IMR-90 (cell line): ENCODE data around the gene NUB1. TPM values are rescaled to one million over a fixed set of nuclear protein-coding genes. Genes with fewer than 3 reads are reported as not detected.

Experiments used
- ATAC-seq: fragments of 200-7000 bp; cut with Tn5 transposase; 2 replicates; pipeline ENCODE4 v1.9.1; 2020; ENCODE audit warnings: low read depth, mild to moderate bottlenecking, moderate library complexity
- BruUV-seq: library from RNA; stranded (reverse); fragments of 400-500 nt; replicated peaks from 2 replicates; lab custom pipeline; 2021; lab: Mats Ljungman, UMichigan
- CTCF ChIA-PET: fragments of 300-600 bp; formaldehyde crosslinking; extraction: SDS; loops from one replicate; lab custom pipeline; 2021; ENCODE audit warnings: antibody characterized with exemption; lab: Yijun Ruan, JAX
- POLR2A ChIA-PET: fragments of 300-600 bp; sonication (Branson Sonifier 250); formaldehyde crosslinking; loops from one replicate; lab custom pipeline; 2022; ENCODE audit warnings: antibody characterized with exemption; ENCODE audit not compliant: unreplicated experiment; lab: Charles Lee
- DNase-seq: peaks from one replicate; pipeline ENCODE4 v3.0.0; 2013
- H2AFZ ChIP-seq: replicated peaks from 2 replicates; pipeline ENCODE3; 2013; ENCODE audit warnings: low read length, mild to moderate bottlenecking; ENCODE audit not compliant: poor library complexity
- H2AK5ac ChIP-seq: 2 replicates; pipeline ENCODE4 v1.6.1; 2013; ENCODE audit warnings: low read depth, low read length, inconsistent platforms
- H2AK9ac ChIP-seq: replicated peaks from 2 replicates; pipeline ENCODE3; 2013; ENCODE audit warnings: mild to moderate bottlenecking, low read depth, low read length, moderate library complexity; ENCODE audit not compliant: poor library complexity
- H2BK120ac ChIP-seq: 2 replicates; pipeline ENCODE4 v1.6.1; 2013; ENCODE audit warnings: low read depth, low read length, inconsistent platforms
- H2BK15ac ChIP-seq: 3 replicates; pipeline ENCODE4 v1.6.1; 2013; ENCODE audit warnings: low read depth, low read length, inconsistent platforms
- H2BK20ac ChIP-seq: 2 replicates; pipeline ENCODE4 v1.6.1; 2013; ENCODE audit warnings: low read depth, mild to moderate bottlenecking, inconsistent platforms, low read length, moderate library complexity
- H2BK5ac ChIP-seq: 2 replicates; pipeline ENCODE4 v1.6.1; 2013; ENCODE audit warnings: mild to moderate bottlenecking, low read depth, low read length, inconsistent platforms; ENCODE audit not compliant: poor library complexity, severe bottlenecking
- H3K14ac ChIP-seq: replicated peaks from 2 replicates; pipeline ENCODE4 v1.6.1; 2013; ENCODE audit warnings: low read depth, low read length, inconsistent platforms
- H3K18ac ChIP-seq: 2 replicates; pipeline ENCODE4 v1.6.1; 2013; ENCODE audit warnings: low read depth, low read length, control low read depth
- H3K23ac ChIP-seq: 2 replicates; pipeline ENCODE4 v1.6.1; 2013; ENCODE audit warnings: low read depth, low read length, inconsistent platforms
- H3K27ac ChIP-seq: 2 replicates; pipeline ENCODE4 v1.5.1; 2013; ENCODE audit warnings: mild to moderate bottlenecking, control low read depth, low read length; ENCODE audit not compliant: insufficient read depth
- H3K27me3 ChIP-seq: 2 replicates; pipeline ENCODE4 v1.6.1; 2013; ENCODE audit warnings: low read length; ENCODE audit not compliant: control insufficient read depth, insufficient read depth
- H3K36me3 ChIP-seq: 2 replicates; pipeline ENCODE4 v1.6.1; 2013; ENCODE audit warnings: low read length, mixed read lengths; ENCODE audit not compliant: control insufficient read depth, insufficient read depth
- H3K4ac ChIP-seq: 2 replicates; pipeline ENCODE4 v1.6.1; 2013; ENCODE audit warnings: low read depth, low read length, inconsistent platforms
- H3K4me1 ChIP-seq: 2 replicates; pipeline ENCODE4 v1.6.1; 2013; ENCODE audit warnings: low read length, mixed read lengths; ENCODE audit not compliant: control insufficient read depth, insufficient read depth
- H3K4me2 ChIP-seq: 2 replicates; pipeline ENCODE4 v1.6.1; 2013; ENCODE audit warnings: low read depth, mild to moderate bottlenecking, control low read depth, low read length, moderate library complexity
- H3K4me3 ChIP-seq: 2 replicates; pipeline ENCODE4 v1.5.1; 2013; ENCODE audit warnings: low read depth, mild to moderate bottlenecking, control low read depth, low read length, moderate library complexity; ENCODE audit not compliant: insufficient read depth
- H3K56ac ChIP-seq: 2 replicates; pipeline ENCODE4 v1.6.1; 2013; ENCODE audit warnings: low read length, inconsistent platforms; ENCODE audit not compliant: insufficient read depth; ENCODE audit errors: extremely low read depth
- H3K79me1 ChIP-seq, 2 experiments: 2 replicates each; pipeline ENCODE4 v1.6.1; 2013; ENCODE audit warnings: low read length in 2 of 2, inconsistent platforms in 1 of 2, low read depth in 1 of 2
- H3K9ac ChIP-seq: 2 replicates; pipeline ENCODE4 v1.6.1; 2013; ENCODE audit warnings: low read depth, low read length, control low read depth
- H3K9me1 ChIP-seq: 2 replicates; pipeline ENCODE4 v1.6.1; 2013; ENCODE audit warnings: low read length, inconsistent platforms; ENCODE audit not compliant: insufficient read depth
- H3K9me3 ChIP-seq: 2 replicates; pipeline ENCODE4 v1.6.1; 2013; ENCODE audit warnings: low read length; ENCODE audit not compliant: control insufficient read depth, insufficient read depth
- H4K20me1 ChIP-seq: 2 replicates; pipeline ENCODE4 v1.6.1; 2013; ENCODE audit warnings: low read length, inconsistent platforms; ENCODE audit not compliant: insufficient read depth
- H4K5ac ChIP-seq: 2 replicates; pipeline ENCODE4 v1.6.1; 2013; ENCODE audit warnings: mild to moderate bottlenecking, low read depth, low read length, control low read depth
- H4K8ac ChIP-seq, 2 experiments: 2 replicates each; pipeline ENCODE4 v1.6.1; 2013; ENCODE audit warnings: low read depth in 2 of 2, low read length in 2 of 2, control low read depth in 1 of 2, inconsistent platforms in 1 of 2
- H4K91ac ChIP-seq: 2 replicates; pipeline ENCODE4 v1.6.1; 2013; ENCODE audit warnings: low read depth, low read length, inconsistent platforms; ENCODE audit not compliant: insufficient read depth
- CEBPB ChIP-seq: IDR thresholded peaks from 2 replicates; pipeline ENCODE4 v1.6.1; 2012; ENCODE audit warnings: low read depth, low read length, improper control_type of control experiment
- CHD1 ChIP-seq: IDR thresholded peaks from 2 replicates; pipeline ENCODE4 v1.6.1; 2012; ENCODE audit warnings: low read depth, low read length, improper control_type of control experiment
- CTCF ChIP-seq: conservative IDR thresholded peaks from 2 replicates; pipeline ENCODE4 v1.5.1; 2012; ENCODE audit warnings: mild to moderate bottlenecking, low read depth, low read length, improper control_type of control experiment
- ELK1 ChIP-seq: fragments of 150-350 bp; IDR thresholded peaks from 2 replicates; pipeline ENCODE4 v1.6.1; 2016; ENCODE audit warnings: low read depth, mild to moderate bottlenecking, low read length, moderate library complexity, borderline replicate concordance
- FOS ChIP-seq: fragments of 150-350 bp; IDR thresholded peaks from 2 replicates; pipeline ENCODE4 v1.6.1; 2016; ENCODE audit warnings: low read depth, low read length
- MAZ ChIP-seq: IDR thresholded peaks from 2 replicates; pipeline ENCODE4 v1.6.1; 2012; ENCODE audit warnings: low read depth, mild to moderate bottlenecking, low read length, improper control_type of control experiment, moderate library complexity, borderline replicate concordance
- NFE2L2 ChIP-seq: fragments of 150-350 bp; IDR thresholded peaks from 2 replicates; pipeline ENCODE4 v1.6.1; 2016; ENCODE audit warnings: low read depth, mild to moderate bottlenecking, low read length
- POLR2A ChIP-seq: IDR thresholded peaks from 2 replicates; pipeline ENCODE4 v1.6.1; 2012; ENCODE audit warnings: mild to moderate bottlenecking, low read depth, low read length
- RAD21 ChIP-seq: IDR thresholded peaks from 2 replicates; pipeline ENCODE4 v1.6.1; 2012; ENCODE audit warnings: low read length, improper control_type of control experiment
- RCOR1 ChIP-seq: IDR thresholded peaks from 2 replicates; pipeline ENCODE4 v1.6.1; 2012; ENCODE audit warnings: mild to moderate bottlenecking, low read length, improper control_type of control experiment; ENCODE audit not compliant: insufficient replicate concordance
- RFX5 ChIP-seq: IDR thresholded peaks from 2 replicates; pipeline ENCODE4 v1.8.0; 2012; ENCODE audit warnings: low read depth, mild to moderate bottlenecking, low read length, moderate library complexity
- SMC3 ChIP-seq: fragments of 150-350 bp; IDR thresholded peaks from 2 replicates; pipeline ENCODE4 v1.6.1; 2016; ENCODE audit warnings: low read depth, mild to moderate bottlenecking, antibody characterized with exemption, low read length, moderate library complexity
- WGBS, 2 experiments: methylation state at CpG; one replicate each; pipeline versions ENCODE4 v1.1.5 to v1.1.7; 2013; ENCODE audit warnings: missing lambda C conversion rate in 2 of 2; ENCODE audit not compliant: insufficient read length in 1 of 2; ENCODE audit errors: extremely low coverage in 2 of 2; 5-methylcytosine and 5-hydroxymethylcytosine counted together
- dilution Hi-C: fragments of 300-500 bp; cut with HindIII; formaldehyde crosslinking; loops from one replicate; pipeline ENCODE4 v1.14.3; 2018; ENCODE audit warnings: low sequenced_read_pairs; ENCODE audit not compliant: unreplicated experiment
- in situ Hi-C: fragments of 300-500 bp; cut with MboI; formaldehyde crosslinking; loops from 3 replicates; pipeline ENCODE4 v1.14.3; 2019; ENCODE audit warnings: low sequenced_read_pairs, inconsistent platforms, mixed read lengths
- intact Hi-C: fragments of 100-400 bp; cut with micrococcal nuclease; formaldehyde crosslinking; loops from 2 replicates; pipeline ENCODE4 v1.10.0; 2022
- polyA plus RNA-seq, 3 experiments: library from polyadenylated mRNA; depleted of rRNA; stranded (reverse); fragments of >200 nt; gene quantifications; 2 replicates each; pipeline ENCODE4 v1.2.3, GENCODE V29; 2012; ENCODE audit warnings: low replicate concordance in 1 of 3
- total RNA-seq: library from RNA; depleted of rRNA; stranded (reverse); fragments of >200 nt; gene quantifications from 2 replicates; pipeline ENCODE4 v1.2.3, GENCODE V29; 2012

The NUB1 gene
- total and polyA plus RNA-seq, 2 of the 4 experiments (the other 2 are of a cell fraction): 20.1 to 29.7 TPM

- Histone ChIP-seq H2AK9ac (no peak overlapping the region), H3K4me3 (no peak overlapping the region), H3K56ac (no peak overlapping the region), H3K4me2 (no peak overlapping the region), H4K5ac (no peak overlapping the region), H3K9ac (no peak overlapping the region), H2BK15ac (no peak overlapping the region), H2BK20ac (no peak overlapping the region), H2BK120ac (no peak overlapping the region), H2AK5ac (no peak overlapping the region), H4K8ac (no peak overlapping the region), H3K36me3 (no peaks in the 10 kb centered on the region), H2BK5ac (no peak overlapping the region), H3K14ac (no peak overlapping the region), H3K18ac (no peak overlapping the region), H2AFZ (no peak overlapping the region), H3K23ac (no peak overlapping the region), H3K9me1 (no peaks in the 10 kb centered on the region), H3K27me3 (peaks cover 18% of the 10 kb centered on the region), H4K91ac (no peak overlapping the region), H3K9me3 (peaks cover 22% of the 10 kb centered on the region), H3K4ac (no peak overlapping the region), H4K20me1 (no peaks in the 10 kb centered on the region), H3K27ac (no peak overlapping the region), H3K4me1 (no peaks in the 10 kb centered on the region), H3K79me1 (no peaks in the 10 kb centered on the region)
- ATAC-seq (no peak), DNase-seq (no peak)
- dilution Hi-C loops (no loop called here), in situ Hi-C loops (no loop called here), intact Hi-C loops (no loop called here)
- POLR2A ChIA-PET: no interaction called here
- TF ChIP-seq NFE2L2 (no peak), RCOR1 (no peak), SMC3 (no peak), ELK1 (no peak), CHD1 (no peak), POLR2A (no peak), MAZ (no peak), RFX5 (no peak), CEBPB (no peak), CTCF (no peak), RAD21 (no peak), FOS (no peak)
- CTCF ChIA-PET: no interaction called here
- BruUV-seq: no TSS peak
- WGBS, 2 experiments: 81% methylated on average over 2 of the region's 5 CpGs; no CpG with 5 or more reads in 1 of the 2 experiments
Observed at GRCh38 chr7:151320263-151320845, 21.3 kb upstream of the NUB1 start.
